Globus pallidus (tissue), 1 donor: Measurements from ENCODE around the gene MBNL1.
"Not testable (repeated sequence)": the region's sequence is repeated elsewhere in the genome, so short reads cannot be mapped to it uniquely, and the experiment has no call there.

ENCODE experiments used
- DNase-seq: peaks from one replicate; pipeline ENCODE4 v3.0.0-alpha.2; 2015; ENCODE audit warnings: low spot score

The MBNL1 gene

DNA sequence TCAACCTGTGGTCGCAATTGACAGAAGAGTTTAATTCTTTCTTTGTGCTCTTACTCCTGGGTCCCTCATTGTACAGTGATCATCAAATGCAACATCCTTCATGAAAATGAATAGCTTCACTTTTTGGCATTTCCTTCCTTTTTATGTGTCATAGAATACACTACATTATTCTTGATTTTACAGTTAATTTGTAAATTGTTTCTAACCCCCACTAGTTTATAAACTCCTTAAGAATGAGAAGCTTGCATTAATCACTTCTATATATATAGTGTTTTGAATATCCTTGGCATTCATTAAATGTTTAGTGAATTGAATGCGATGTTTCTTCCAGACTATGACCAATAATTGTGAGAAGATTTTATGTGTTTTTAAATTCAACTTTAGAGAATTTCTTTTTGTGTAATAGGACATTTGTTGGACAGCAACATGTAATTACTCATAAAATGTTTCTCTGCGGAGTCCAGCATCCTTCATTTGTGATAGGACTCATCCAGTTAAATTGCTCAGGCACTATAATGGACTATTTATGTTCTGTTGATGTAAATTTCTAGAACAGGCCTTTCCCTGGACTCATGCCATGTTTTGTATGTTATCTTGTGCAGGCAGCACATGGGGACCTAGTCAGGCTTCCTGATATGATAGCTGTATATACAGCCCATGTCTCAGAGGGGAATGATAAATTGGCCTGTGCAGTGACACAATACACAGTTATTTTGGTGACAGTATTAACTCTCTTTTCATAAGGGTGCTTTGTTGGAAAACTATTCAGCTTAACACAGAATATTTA, 51.3 kb downstream of the MBNL1 start:
- DNase-seq, result peak; percentile 45

GRCh38 chr3:152321200-152321954, 52.6 kb downstream of the MBNL1 start:
- DNase-seq, result no peak

DNA sequence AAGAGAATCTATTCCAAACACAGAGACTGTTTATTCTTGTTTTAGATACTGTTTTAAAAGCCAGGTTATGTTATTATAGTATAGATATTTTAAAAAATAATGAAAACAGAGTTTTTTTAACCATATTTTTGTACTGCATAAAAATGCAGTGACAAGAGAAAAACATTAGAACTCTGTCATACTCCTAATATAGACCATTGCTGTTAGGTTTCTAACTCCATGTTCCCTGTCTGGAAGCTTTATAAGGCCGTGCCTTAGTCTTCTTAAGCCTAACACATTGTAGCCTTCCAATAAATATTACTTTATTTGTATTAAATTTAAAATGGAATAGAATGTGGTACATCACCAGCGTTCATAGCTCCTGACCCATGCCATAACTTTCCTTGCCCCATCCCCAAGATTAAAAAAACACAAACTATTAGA, 53.2 kb downstream of the MBNL1 start:
- DNase-seq, result no peak

DNA sequence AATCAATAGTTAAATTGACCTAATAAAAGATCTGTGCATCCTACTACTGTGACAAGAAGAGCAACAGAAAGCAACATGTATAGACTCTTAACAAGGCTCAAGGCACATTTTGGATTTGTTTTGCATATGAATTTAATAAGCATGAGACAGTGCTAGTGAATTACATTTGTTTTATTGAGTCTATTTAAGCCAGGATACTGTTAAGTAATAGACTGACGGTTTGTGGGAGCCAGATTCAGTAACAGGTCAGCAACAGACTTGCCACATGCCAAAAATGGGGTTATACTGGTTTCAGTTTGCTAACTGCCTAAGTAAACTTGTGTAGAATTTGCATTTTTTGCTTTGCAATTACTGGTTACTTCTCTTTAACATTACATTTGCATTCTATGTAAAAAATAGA, 54.0 kb downstream of the MBNL1 start:
- DNase-seq, result no peak

DNA sequence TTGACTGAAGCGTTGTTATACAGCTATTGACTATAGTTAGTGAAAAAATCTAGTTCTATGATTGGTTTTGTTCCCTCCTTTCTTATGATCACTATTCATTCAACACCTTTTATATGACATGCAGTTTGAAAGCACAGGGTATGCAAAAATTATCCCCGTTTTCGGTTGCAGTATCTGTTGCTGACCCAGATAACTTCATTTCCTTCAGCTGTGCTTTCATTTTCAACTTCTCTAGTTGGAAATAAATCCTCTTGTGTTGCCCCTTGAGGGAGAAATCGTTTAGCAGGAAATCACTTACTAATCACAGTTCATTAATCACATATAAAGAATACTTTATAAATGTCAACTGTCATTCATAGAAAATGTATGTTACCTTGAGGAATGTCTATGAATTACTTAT, 55.1 kb downstream of the MBNL1 start:
- DNase-seq, result no peak

DNA sequence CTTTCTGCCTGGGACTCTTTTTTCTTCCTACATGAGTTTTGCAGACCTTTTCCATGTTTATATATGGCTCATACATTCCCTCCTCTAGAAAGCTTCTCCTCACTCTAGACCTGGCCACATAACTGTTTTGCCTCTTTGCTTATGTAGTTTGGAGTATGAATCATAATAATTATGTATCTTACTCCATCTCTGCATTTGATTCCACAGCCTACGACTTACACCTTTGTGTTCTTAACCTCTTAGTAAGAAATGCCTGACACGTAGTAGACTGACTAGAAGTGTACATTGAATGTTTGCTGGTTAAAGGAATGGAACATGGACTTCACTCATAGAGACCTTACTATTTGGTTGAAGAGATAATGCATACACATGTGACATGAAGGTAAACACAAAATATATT, 56.4 kb downstream of the MBNL1 start:
- DNase-seq, result no peak

DNA sequence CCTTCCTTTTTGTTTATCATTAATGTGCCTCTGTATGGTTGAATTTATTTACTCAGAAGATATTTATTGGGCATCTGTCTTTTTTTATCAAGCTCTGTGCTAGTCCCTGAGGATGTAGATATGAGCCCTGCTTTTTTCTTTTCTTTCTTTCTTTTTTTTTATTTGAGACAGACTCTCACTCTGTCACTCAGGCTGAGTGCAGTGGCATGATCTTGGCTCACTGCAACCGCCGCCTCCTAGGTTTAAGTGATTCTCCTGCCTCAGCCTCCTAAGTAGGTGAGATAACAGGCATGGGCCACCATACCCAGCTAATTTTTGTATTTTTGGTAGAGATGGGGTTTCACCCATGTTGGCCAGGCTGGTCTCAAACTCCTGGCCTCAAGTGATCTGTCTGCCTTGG, 58.5 kb downstream of the MBNL1 start:
- no peak for DNase-seq

- DNase-seq, result no peak
Observed at GRCh38 chr3:152328841-152329240, 60.1 kb downstream of the MBNL1 start.

DNA sequence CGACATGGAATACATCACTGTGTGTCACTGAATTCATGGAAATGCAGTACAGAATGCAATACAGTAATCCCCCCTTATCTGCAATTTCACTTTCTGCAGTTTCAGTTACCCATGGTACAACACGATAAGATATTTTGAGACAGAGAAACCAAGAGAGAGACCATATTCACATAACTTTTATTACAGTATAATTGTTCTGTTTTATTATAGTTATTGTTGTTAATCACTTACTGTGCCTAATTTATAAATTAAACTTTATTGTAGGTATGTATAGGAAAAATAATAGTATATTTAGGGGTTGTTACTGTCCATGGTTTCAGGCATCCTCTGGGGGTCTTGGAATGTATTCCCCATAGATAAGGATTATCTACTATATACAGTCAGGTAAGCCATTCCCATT, 61.8 kb downstream of the MBNL1 start:
- no peak for DNase-seq

- DNase-seq, result no peak
Observed at GRCh38 chr3:152331018-152331541, 62.4 kb downstream of the MBNL1 start.

- DNase-seq, result no peak
Observed at GRCh38 chr3:152331998-152332397, 63.3 kb downstream of the MBNL1 start.

- no peak for DNase-seq
Observed at GRCh38 chr3:152333928-152334327, 65.2 kb downstream of the MBNL1 start.

GRCh38 chr3:152334761-152335160, 66.0 kb downstream of the MBNL1 start:
- DNase-seq, result no peak

GRCh38 chr3:152335273-152335672, 66.5 kb downstream of the MBNL1 start:
- DNase-seq, result no peak

GRCh38 chr3:152337337-152337736, 68.6 kb downstream of the MBNL1 start:
- not testable (repeated sequence) for DNase-seq

GRCh38 chr3:152338159-152338720, 69.5 kb downstream of the MBNL1 start:
- DNase-seq, result no peak

- no peak for DNase-seq
Observed at GRCh38 chr3:152339881-152340505, 71.3 kb downstream of the MBNL1 start.

GRCh38 chr3:152345233-152345632, 76.5 kb downstream of the MBNL1 start:
- DNase-seq, result no peak

DNA sequence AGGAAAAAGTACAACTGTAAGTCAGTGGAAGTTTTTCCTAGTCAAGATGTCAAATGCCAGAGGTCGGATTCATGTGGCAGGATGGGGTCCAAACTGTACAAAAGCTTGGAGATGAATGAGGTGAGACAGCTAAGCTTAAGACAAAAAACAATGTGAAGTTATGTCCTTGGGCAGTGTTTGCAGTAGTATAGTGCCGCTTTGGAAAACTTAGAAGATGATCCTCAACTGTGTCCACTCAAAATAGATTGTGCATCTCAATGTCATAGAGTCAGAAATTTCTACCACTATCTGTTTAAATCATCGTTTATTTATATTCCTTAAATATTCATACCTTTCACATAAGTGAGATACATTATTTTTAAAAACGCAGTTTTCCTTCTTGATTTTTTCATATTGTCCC, 77.3 kb downstream of the MBNL1 start:
- no peak for DNase-seq

GRCh38 chr3:152346740-152347139, 78.0 kb downstream of the MBNL1 start:
- no peak for DNase-seq

DNA sequence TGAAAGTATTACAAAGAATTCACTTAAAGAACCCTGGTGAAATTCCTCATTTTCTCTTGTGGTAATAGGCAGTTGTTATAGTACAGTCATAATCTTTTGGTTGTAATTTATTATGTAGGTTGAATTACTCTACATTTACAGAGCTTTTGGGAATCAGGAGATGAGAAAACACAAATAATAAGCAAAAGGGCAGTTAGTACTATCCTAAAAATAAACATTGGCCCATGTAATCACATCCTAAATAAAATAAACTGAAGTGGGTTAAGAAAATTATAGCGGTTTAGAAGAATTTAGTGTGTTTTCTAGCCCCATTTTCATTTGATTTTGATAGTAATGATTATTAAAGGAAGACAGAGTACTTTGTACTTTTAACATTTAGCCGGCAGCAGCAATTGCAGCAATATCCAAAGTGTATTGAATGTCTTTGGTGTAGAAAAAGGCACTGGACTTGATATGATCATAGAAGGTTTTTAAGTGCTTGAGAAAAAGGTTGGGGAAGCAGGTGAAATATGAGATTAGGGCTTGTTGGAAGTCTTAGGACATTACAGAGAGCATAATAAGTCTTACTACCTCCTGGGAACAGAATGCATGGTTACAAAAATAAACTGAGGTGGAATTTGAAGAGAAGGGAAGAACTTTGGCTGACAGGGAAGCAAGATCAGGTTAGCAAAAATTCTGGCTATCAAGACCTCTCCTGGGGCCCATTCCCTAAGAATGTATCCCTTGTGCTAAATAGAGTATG, 79.9 kb downstream of the MBNL1 start:
- no peak for DNase-seq

DNA sequence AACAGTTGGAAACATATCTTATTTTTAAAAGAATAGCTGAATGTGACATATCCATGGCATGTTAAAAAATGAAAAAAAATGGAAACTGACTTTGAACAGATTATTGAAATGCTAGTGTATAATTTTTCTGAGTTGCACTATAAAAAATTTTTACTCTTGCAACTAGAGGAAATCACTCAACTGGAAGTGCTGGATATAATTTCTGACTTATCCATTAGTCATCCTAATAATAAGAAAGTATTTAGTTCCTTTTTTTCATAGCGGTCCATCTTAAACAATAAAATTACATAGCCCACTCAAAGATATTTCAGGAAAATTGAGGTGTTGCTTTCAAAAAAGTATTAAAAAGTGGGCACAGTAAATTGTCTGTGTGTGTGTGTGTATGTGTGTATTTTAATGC, 80.7 kb downstream of the MBNL1 start:
- DNase-seq, result no peak
